Esophagus mucosa (tissue), 1 donor: ENCODE results near the gene KHNYN. TPM values are rescaled to one million over a fixed set of nuclear protein-coding genes. Genes with fewer than 3 reads are reported as not detected.
A peak's percentile ranks its signal among the peaks of the same experiment; 100 is the strongest.

ENCODE experiments used
- ATAC-seq: fragments of 200-7000 bp; cut with Tn5 transposase; one replicate; pipeline ENCODE4 v1.9.1; 2020
- total RNA-seq: library from RNA; stranded (reverse); gene quantifications from one replicate; pipeline ENCODE4 v1.2.4, GENCODE V29; 2023
- donor health status: DM: yes; HTN: yes; CAD: no.

The KHNYN gene
- total RNA-seq, 1 donor from 2014 or later, result 32.0 TPM

GRCh38 chr14:24401810-24402702, 27.7 kb upstream of the KHNYN start:
- no peak for ATAC-seq

- ATAC-seq, result no peak
Observed at GRCh38 chr14:24403294-24403998, 26.3 kb upstream of the KHNYN start.

GRCh38 chr14:24404814-24405213, 24.9 kb upstream of the KHNYN start:
- no peak for ATAC-seq

- no peak for ATAC-seq
Observed at GRCh38 chr14:24406416-24406815, 23.3 kb upstream of the KHNYN start.

GRCh38 chr14:24407608-24408325, 22.0 kb upstream of the KHNYN start:
- ATAC-seq, result no peak

GRCh38 chr14:24408764-24409163, 21.0 kb upstream of the KHNYN start:
- ATAC-seq, result no peak

- no peak for ATAC-seq
Observed at GRCh38 chr14:24409192-24409591, 20.6 kb upstream of the KHNYN start.

- no peak for ATAC-seq
Observed at GRCh38 chr14:24409956-24410355, 19.8 kb upstream of the KHNYN start.

- ATAC-seq, result peak; percentile 50
Observed at GRCh38 chr14:24411443-24412389, 18.0 kb upstream of the KHNYN start.

GRCh38 chr14:24414077-24414476, 15.7 kb upstream of the KHNYN start:
- ATAC-seq, result no peak

- ATAC-seq, result no peak
Observed at GRCh38 chr14:24414732-24415420, 14.9 kb upstream of the KHNYN start.

- no peak for ATAC-seq
Observed at GRCh38 chr14:24415421-24416253, 14.1 kb upstream of the KHNYN start.

- no peak for ATAC-seq
Observed at GRCh38 chr14:24416254-24416931, 13.4 kb upstream of the KHNYN start.

GRCh38 chr14:24416932-24417619, 12.7 kb upstream of the KHNYN start:
- ATAC-seq, result no peak

GRCh38 chr14:24417832-24418491, 11.8 kb upstream of the KHNYN start:
- ATAC-seq, result no peak

- ATAC-seq, result peak; percentile 86
Observed at GRCh38 chr14:24418492-24418873, 11.3 kb upstream of the KHNYN start.

GRCh38 chr14:24422261-24422660, 7.5 kb upstream of the KHNYN start:
- ATAC-seq, result no peak
